PFSK-1 (cell line): ENCODE results near the gene LPAR3.

Experiments
- POLR2AphosphoS5 ChIP-seq: IDR thresholded peaks from 2 replicates; pipeline ENCODE4 v1.6.1; 2012; ENCODE audit warnings: low read depth, mild to moderate bottlenecking, control low read depth, low read length, moderate library complexity
- SIN3A ChIP-seq: IDR thresholded peaks from 2 replicates; pipeline ENCODE4 v1.6.1; 2012; ENCODE audit warnings: mild to moderate bottlenecking, low read length, moderate library complexity, borderline replicate concordance; ENCODE audit not compliant: insufficient read depth
- TF ChIP-seq, protein P1 (sequence below), 2 experiments: IDR thresholded peaks; 2 replicates each; pipeline versions ENCODE4 v1.6.1 to v1.8.0; 2011 to 2012; ENCODE audit warnings: low read depth in 2 of 2, low read length in 2 of 2, control low read depth in 1 of 2, inconsistent platforms in 1 of 2, mild to moderate bottlenecking in 1 of 2, moderate library complexity in 1 of 2; ENCODE audit not compliant: insufficient read depth in 1 of 2

DNA sequence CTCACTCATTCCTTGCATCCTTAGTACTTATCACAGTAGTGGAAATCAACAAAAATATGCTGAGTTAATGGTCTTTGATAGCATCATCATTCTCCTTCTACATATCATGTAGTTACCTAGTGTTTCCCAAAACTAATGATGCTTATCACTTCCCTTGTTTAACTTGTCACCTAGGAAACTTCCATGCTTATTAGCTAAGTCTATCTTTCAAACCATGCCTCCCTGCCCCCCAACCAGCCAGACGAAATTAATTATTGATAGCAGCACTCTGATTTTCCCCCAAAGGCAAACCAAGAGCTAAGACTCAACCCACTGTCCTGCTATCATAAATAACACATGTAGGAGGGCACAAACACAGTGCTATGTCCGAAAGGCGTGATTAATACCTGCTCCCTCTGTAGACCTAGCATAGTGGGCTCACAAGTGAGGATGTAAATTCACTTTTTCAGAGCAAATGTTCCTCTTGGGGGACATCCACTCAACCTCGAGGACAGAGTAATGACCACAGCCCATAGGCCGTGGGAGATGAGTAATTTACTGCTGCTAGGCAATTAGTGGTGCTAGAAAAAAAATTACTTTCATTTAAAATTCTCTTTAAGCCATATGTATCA lies 25.8 kb upstream of the LPAR3 start:
- no peak for TF ChIP-seq SIN3A
- no peak for TF ChIP-seq POLR2AphosphoS5
- TF ChIP-seq, protein P1, sequence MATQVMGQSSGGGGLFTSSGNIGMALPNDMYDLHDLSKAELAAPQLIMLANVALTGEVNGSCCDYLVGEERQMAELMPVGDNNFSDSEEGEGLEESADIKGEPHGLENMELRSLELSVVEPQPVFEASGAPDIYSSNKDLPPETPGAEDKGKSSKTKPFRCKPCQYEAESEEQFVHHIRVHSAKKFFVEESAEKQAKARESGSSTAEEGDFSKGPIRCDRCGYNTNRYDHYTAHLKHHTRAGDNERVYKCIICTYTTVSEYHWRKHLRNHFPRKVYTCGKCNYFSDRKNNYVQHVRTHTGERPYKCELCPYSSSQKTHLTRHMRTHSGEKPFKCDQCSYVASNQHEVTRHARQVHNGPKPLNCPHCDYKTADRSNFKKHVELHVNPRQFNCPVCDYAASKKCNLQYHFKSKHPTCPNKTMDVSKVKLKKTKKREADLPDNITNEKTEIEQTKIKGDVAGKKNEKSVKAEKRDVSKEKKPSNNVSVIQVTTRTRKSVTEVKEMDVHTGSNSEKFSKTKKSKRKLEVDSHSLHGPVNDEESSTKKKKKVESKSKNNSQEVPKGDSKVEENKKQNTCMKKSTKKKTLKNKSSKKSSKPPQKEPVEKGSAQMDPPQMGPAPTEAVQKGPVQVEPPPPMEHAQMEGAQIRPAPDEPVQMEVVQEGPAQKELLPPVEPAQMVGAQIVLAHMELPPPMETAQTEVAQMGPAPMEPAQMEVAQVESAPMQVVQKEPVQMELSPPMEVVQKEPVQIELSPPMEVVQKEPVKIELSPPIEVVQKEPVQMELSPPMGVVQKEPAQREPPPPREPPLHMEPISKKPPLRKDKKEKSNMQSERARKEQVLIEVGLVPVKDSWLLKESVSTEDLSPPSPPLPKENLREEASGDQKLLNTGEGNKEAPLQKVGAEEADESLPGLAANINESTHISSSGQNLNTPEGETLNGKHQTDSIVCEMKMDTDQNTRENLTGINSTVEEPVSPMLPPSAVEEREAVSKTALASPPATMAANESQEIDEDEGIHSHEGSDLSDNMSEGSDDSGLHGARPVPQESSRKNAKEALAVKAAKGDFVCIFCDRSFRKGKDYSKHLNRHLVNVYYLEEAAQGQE (IDR thresholded peaks at IDR 0.05; ENCODE audit: insufficient read depth in 1 of 2, low read depth in 2 of 2, low read length in 2 of 2), result no peak
